Measurements from ENCODE around the gene VPS8. TPM values are rescaled to one million over a fixed set of nuclear protein-coding genes. Genes with fewer than 3 reads are reported as not detected.

The VPS8 gene
- total and polyA plus RNA-seq, 2 of the 8 experiments (the other 6 are each of a cell fraction or from before 2014, with no cell fraction given): 13.0 to 41.0 TPM

DNA sequence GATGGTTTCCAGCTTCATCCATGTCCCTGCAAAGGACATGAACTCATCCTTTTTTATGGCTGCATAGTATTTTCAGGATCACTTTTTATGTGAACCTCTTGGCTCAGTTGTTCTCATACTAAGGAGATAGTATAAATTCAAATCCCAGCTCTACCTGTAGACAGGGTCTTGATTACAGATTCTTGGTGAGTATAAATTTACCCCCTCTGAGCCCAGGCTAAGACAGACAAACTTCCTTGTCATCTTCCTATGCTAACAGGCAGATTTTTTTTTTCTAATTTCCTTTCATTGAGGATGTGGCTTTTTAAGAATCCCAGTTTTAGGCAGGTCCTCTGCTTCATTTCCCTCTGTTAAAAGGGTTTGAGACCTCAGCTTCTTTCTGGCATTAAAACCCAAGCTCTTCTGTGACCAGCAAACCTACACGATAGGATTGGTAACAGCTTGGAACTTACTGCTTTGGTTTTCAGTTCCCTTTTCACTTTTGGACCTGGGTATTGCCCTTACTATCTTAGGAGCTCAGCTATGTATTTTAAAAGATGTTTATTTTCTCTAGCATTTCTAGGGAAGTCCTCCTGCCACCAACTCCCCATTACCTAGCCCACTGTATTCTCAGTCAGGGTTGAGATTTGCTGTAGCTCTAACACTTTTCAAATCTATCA, 72.5 kb downstream of the VPS8 start:
- Histone ChIP-seq H3K9ac (replicated peaks in 1 of 4; ENCODE audit: extremely low read depth in 1 of 4, low read depth in 3 of 4, low read length in 3 of 4) (no peak overlapping the region), H4K5ac (ENCODE audit: insufficient read length, low read depth, low read length) (no peak overlapping the region), H2AFZ (ENCODE audit: low read length) (no peak overlapping the region), H2BK120ac (replicated peaks; ENCODE audit: low read depth, low read length) (no peak overlapping the region), H3K18ac (ENCODE audit: extremely low read depth, low read length) (no peak overlapping the region), H2AK5ac (ENCODE audit: low read depth, low read length) (no peak overlapping the region), H3K4me3 (ENCODE audit: extremely low read depth in 1 of 4, insufficient read depth in 2 of 4, low read depth in 3 of 4, low read length in 4 of 4) (no peak overlapping the region), H3K9me3 (ENCODE audit: insufficient read depth in 2 of 2, low read depth in 1 of 2, low read length in 1 of 2) (no peaks in the 10 kb centered on the region), H3K23ac (ENCODE audit: insufficient read length) (no peak overlapping the region), H3K36me3 (ENCODE audit: control insufficient read depth in 2 of 4, insufficient read depth in 4 of 4, low read length in 3 of 4) (no peaks in the 10 kb centered on the region), H3K56ac (replicated peaks; ENCODE audit: insufficient read length, low read depth, low read length) (no peak overlapping the region), H4K20me1 (replicated peaks in 1 of 2; ENCODE audit: control insufficient read depth in 1 of 2, insufficient read depth in 2 of 2, low read length in 2 of 2) (no peaks in the 10 kb centered on the region), H2BK20ac (ENCODE audit: low read length) (no peak overlapping the region), H3K79me2 (ENCODE audit: control insufficient read depth in 1 of 2, insufficient read depth in 2 of 2, low read length in 2 of 2) (no peaks in the 10 kb centered on the region), H3K23me2 (ENCODE audit: low read depth, low read length) (no peaks in the 10 kb centered on the region), H2BK12ac (ENCODE audit: low read depth, low read length) (no peak overlapping the region), H3K79me1 (ENCODE audit: low read depth, low read length) (no peaks in the 10 kb centered on the region), H2BK15ac (ENCODE audit: low read length) (no peak overlapping the region), H3K14ac (ENCODE audit: insufficient read length) (no peak overlapping the region), H2BK5ac (ENCODE audit: low read depth, low read length) (no peak overlapping the region), H4K8ac (ENCODE audit: extremely low read depth, insufficient read depth, low read length) (no peak overlapping the region), H3K4me1 (replicated peaks in 1 of 4; ENCODE audit: control insufficient read depth in 3 of 4, insufficient read depth in 4 of 4, low read length in 3 of 4) (peaks cover 0 to 4% (median 2%) of the 10 kb centered on the region in 4 experiments; a peak in 3 of 7 replicates), H3K4me2 (ENCODE audit: insufficient read depth in 1 of 2, low read depth in 2 of 2, low read length in 2 of 2) (no peak overlapping the region), H3K4ac (replicated peaks; ENCODE audit: insufficient read length, low read depth, low read length) (no peak overlapping the region), H3K27ac (ENCODE audit: low read depth, low read length) (no peak overlapping the region), H3K27me3 (replicated peaks in 1 of 4; ENCODE audit: control insufficient read depth in 3 of 4, extremely low read depth in 1 of 4, insufficient read depth in 3 of 4, low read length in 3 of 4) (no peaks in the 10 kb centered on the region), H4K91ac (replicated peaks; ENCODE audit: insufficient read length, low read length) (no peak overlapping the region)
- 95% methylated on average over 1 of the region's 1 CpG; no CpG with 5 or more reads in 1 of the 2 experiments for WGBS, 2 experiments (ENCODE audit: extremely low coverage in 1 of 2, insufficient coverage in 1 of 2, insufficient read length in 1 of 2, insufficient replicate concordance in 2 of 2, low coverage in 1 of 2, low lambda C conversion rate in 2 of 2, missing lambda C conversion rate in 1 of 2)
- no peak for DNase-seq (ENCODE audit: low read depth in 1 of 2, low spot score in 2 of 2)
- ChIA-PET CTCF (ENCODE audit: partially characterized antibody) (interaction anchor here (1.1 to 1.5 kb wide), 2 partner anchors 9 to 10 kb away, joined by 5 to 12 read pairs; no protein-coding TSS in a partner anchor), POLR2A (ENCODE audit: partially characterized antibody) (interaction anchor here (0.6 kb wide), 2 partner anchors 276 to 414 kb away, joined by 3 read pairs; no protein-coding TSS in a partner anchor)
- FAIRE-seq: no peak
- TF ChIP-seq RAD21 (IDR thresholded peaks at IDR 0.05 in 1 of 2, conservative IDR thresholded peaks at IDR 0.05 in 1 of 2; ENCODE audit: low read depth in 2 of 2, low read length in 2 of 2): no peak
- TF ChIP-seq SAP30 (IDR thresholded peaks at IDR 0.05; ENCODE audit: insufficient read depth, insufficient replicate concordance, low read length): no peak
- no peak for TF ChIP-seq SP1 (IDR thresholded peaks at IDR 0.05; ENCODE audit: low read depth, low read length)
- TF ChIP-seq SRF (IDR thresholded peaks at IDR 0.05; ENCODE audit: low read depth, low read length): no peak
- TF ChIP-seq GABPA (IDR thresholded peaks at IDR 0.05; ENCODE audit: borderline replicate concordance, insufficient read depth, low read length): no peak
- no peak for TF ChIP-seq NRF1 (IDR thresholded peaks at IDR 0.05; ENCODE audit: low read depth, low read length)
- no peak for TF ChIP-seq YY1 (IDR thresholded peaks at IDR 0.05; ENCODE audit: low read depth, low read length)
- TF ChIP-seq, protein P1, sequence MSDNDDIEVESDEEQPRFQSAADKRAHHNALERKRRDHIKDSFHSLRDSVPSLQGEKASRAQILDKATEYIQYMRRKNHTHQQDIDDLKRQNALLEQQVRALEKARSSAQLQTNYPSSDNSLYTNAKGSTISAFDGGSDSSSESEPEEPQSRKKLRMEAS (IDR thresholded peaks at IDR 0.05): no peak
- TF ChIP-seq, protein P2, sequence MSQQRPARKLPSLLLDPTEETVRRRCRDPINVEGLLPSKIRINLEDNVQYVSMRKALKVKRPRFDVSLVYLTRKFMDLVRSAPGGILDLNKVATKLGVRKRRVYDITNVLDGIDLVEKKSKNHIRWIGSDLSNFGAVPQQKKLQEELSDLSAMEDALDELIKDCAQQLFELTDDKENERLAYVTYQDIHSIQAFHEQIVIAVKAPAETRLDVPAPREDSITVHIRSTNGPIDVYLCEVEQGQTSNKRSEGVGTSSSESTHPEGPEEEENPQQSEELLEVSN (IDR thresholded peaks at IDR 0.05): no peak
- no peak for TF ChIP-seq POLR2AphosphoS5 (IDR thresholded peaks at IDR 0.05; ENCODE audit: low read depth, low read length)
- no peak for TF ChIP-seq TEAD4 (IDR thresholded peaks at IDR 0.05; ENCODE audit: low read depth, low read length)
- no peak for TF ChIP-seq SIX5 (IDR thresholded peaks at IDR 0.05; ENCODE audit: low read depth, low read length)
